Measurements from ENCODE around the gene TNF. TPM values are rescaled to one million over a fixed set of nuclear protein-coding genes. Genes with fewer than 3 reads are reported as not detected.

TNF gene
- total RNA-seq, 1 donor from 2014 or later: 0.47 TPM

- TF ChIP-seq, protein P1, sequence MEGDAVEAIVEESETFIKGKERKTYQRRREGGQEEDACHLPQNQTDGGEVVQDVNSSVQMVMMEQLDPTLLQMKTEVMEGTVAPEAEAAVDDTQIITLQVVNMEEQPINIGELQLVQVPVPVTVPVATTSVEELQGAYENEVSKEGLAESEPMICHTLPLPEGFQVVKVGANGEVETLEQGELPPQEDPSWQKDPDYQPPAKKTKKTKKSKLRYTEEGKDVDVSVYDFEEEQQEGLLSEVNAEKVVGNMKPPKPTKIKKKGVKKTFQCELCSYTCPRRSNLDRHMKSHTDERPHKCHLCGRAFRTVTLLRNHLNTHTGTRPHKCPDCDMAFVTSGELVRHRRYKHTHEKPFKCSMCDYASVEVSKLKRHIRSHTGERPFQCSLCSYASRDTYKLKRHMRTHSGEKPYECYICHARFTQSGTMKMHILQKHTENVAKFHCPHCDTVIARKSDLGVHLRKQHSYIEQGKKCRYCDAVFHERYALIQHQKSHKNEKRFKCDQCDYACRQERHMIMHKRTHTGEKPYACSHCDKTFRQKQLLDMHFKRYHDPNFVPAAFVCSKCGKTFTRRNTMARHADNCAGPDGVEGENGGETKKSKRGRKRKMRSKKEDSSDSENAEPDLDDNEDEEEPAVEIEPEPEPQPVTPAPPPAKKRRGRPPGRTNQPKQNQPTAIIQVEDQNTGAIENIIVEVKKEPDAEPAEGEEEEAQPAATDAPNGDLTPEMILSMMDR (IDR thresholded peaks at IDR 0.05; ENCODE audit: borderline replicate concordance): no peak
- Histone ChIP-seq H3K27ac (replicated peaks) (no peak overlapping the region), H3K9me3 (replicated peaks) (no peaks in the 10 kb centered on the region), H3K4me3 (no peak overlapping the region), H3K36me3 (peaks cover 63% of the 10 kb centered on the region), H3K27me3 (ENCODE audit: low read depth) (no peaks in the 10 kb centered on the region), H3K4me1 (peaks cover 32% of the 10 kb centered on the region)
- intact Hi-C loops (cut with micrococcal nuclease): no loop called here
- DNase-seq: no peak
Measured at GRCh38 chr6:31530659-31531058, 44.7 kb upstream of the TNF start.

GRCh38 chr6:31531162-31531561 lies 44.2 kb upstream of the TNF start:
- Histone ChIP-seq H3K27me3 (ENCODE audit: low read depth) (no peaks in the 10 kb centered on the region), H3K4me3 (no peak overlapping the region), H3K9me3 (replicated peaks) (no peaks in the 10 kb centered on the region), H3K36me3 (peaks cover 68% of the 10 kb centered on the region), H3K27ac (replicated peaks) (no peak overlapping the region), H3K4me1 (peaks cover 37% of the 10 kb centered on the region)
- TF ChIP-seq, protein P1 (IDR thresholded peaks at IDR 0.05; ENCODE audit: borderline replicate concordance): no peak
- intact Hi-C loops (cut with micrococcal nuclease): no loop called here
- no peak for DNase-seq

DNA sequence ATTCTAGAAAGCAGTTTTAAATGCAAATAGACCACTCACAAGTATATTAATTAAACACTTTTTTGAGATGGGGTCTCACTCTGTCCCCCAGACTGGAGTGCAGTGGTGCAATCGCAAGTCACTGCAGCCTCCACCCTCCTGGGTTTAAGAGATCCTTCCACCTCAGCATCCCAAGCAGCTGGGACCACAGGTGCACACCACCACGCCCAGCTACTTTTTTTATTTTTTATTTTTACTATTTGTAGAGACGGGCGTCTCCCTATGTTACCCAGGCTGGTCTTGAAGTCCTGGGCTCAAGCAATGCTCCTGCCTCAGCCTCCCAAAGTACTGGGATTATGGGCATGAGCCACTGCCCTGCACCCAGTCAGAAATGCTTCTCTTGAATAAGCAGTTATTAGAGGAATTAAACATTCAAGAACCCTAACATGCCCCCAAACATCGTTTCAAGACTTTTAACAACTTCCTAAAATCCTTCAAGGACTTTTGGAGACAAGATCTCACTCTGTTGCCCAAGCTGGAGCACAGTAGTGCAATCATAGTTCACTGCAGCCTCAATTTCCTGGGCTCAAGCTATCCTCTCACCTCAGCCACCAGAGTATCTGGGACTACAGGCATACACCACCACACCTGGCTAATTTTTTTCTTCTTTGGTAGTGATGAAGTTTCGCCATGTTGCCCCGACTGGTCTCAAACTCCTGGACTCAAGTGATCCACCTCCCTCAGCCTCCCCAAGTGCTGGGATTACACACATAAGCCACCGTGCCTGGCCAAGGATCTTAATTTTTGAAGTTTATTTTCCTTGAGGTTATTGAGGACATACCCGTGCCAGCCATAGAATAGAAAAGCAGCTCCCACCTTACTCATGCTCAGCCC lies 43.4 kb upstream of the TNF start:
- Histone ChIP-seq H3K27me3 (ENCODE audit: low read depth) (no peaks in the 10 kb centered on the region), H3K4me3 (no peak overlapping the region), H3K36me3 (peaks cover 76% of the 10 kb centered on the region), H3K9me3 (replicated peaks) (no peaks in the 10 kb centered on the region), H3K4me1 (peaks cover 41% of the 10 kb centered on the region), H3K27ac (replicated peaks) (peak overlapping the region; percentile 58)
- intact Hi-C loops (cut with micrococcal nuclease): no loop called here
- DNase-seq: no peak
- TF ChIP-seq, protein P1 (IDR thresholded peaks at IDR 0.05; ENCODE audit: borderline replicate concordance): no peak

DNA sequence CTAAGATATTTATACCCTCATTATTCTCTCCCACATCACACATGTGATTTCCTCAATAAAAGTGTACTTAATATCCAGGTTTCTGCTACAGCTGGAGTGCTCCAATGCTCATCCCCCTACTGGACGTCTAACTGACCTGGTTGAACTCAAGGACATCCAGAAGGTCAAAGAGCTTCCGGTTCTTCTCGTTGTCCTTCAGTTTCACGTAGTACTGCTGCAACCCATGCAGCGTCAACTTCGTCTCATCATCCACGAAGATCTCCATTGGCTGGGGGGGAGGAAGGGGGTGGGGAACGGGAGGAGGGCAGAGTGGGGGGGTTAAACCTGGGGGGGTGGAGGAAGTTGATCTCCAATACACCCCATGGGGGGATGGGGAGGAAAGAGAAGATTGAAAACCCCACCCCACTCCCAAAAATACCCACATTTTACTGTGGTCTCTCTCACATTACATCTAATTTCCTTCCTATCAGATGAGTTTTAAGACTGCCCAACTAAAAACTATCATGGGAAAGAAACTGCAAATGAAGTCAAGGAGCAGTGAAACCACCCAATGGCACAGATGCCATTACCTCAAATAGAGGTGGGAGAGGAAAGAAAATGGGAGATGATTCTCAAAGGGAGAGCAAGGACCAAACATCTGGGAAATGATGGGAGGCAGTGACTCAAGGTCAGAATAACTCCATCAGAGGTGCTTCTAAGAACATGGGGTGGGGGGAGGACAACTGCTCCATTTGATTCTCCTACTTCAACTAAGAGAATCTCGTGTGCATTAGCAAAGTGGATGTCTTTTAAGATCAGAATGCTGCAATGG lies 42.5 kb upstream of the TNF start:
- intact Hi-C loops (cut with micrococcal nuclease): no loop called here
- H3K4me3 ChIP-seq: no peak overlapping the region
- no peaks in the 10 kb centered on the region for H3K27me3 ChIP-seq (ENCODE audit: low read depth)
- no peaks in the 10 kb centered on the region for H3K9me3 ChIP-seq (replicated peaks)
- TF ChIP-seq, protein P1 (IDR thresholded peaks at IDR 0.05; ENCODE audit: borderline replicate concordance): no peak
- peaks cover 85% of the 10 kb centered on the region for H3K36me3 ChIP-seq
- H3K4me1 ChIP-seq: peaks cover 47% of the 10 kb centered on the region
- no peak for DNase-seq
- H3K27ac ChIP-seq (replicated peaks): peak overlapping the region; percentile 58

GRCh38 chr6:31533455-31533841 lies 41.9 kb upstream of the TNF start:
- Histone ChIP-seq H3K4me1 (peaks cover 53% of the 10 kb centered on the region), H3K27ac (replicated peaks) (peak overlapping the region; percentile 58), H3K9me3 (replicated peaks) (no peaks in the 10 kb centered on the region), H3K36me3 (peaks cover 91% of the 10 kb centered on the region), H3K4me3 (no peak overlapping the region), H3K27me3 (ENCODE audit: low read depth) (no peaks in the 10 kb centered on the region)
- intact Hi-C loops (cut with micrococcal nuclease): no loop called here
- TF ChIP-seq, protein P1 (IDR thresholded peaks at IDR 0.05; ENCODE audit: borderline replicate concordance): no peak
- no peak for DNase-seq

Data from left ventricle myocardium inferior (tissue), 1 donor.